ENCODE data around the gene SORBS1.

Gene SORBS1

GRCh38 chr10:95532536-95532935, 28.6 kb downstream of the SORBS1 start:
- no peaks in the 10 kb centered on the region for H3K4me1 ChIP-seq (ENCODE audit: control insufficient read depth, insufficient read depth, low read length)
- no peak overlapping the region for H3K27ac ChIP-seq (ENCODE audit: extremely low read depth, low read depth, low read length)
- TF ChIP-seq ZNF155 (tag by site-specific recombination; IDR thresholded peaks at IDR 0.05) = no peak
- no peak for TF ChIP-seq PRDM2 (tag by site-specific recombination; IDR thresholded peaks at IDR 0.05; ENCODE audit: borderline replicate concordance)
- no peak for TF ChIP-seq ZNF837 (tag by site-specific recombination; IDR thresholded peaks at IDR 0.05)
- TF ChIP-seq ZNF530 (tag by site-specific recombination; IDR thresholded peaks at IDR 0.05; ENCODE audit: low read depth) = no peak
- no peak for TF ChIP-seq ZNF391 (tag by site-specific recombination; IDR thresholded peaks at IDR 0.05; ENCODE audit: borderline replicate concordance, low read depth)
- TF ChIP-seq OSR2 (tag by site-specific recombination; IDR thresholded peaks at IDR 0.05) = no peak
- no peak for TF ChIP-seq ZNF513 (tag by site-specific recombination; IDR thresholded peaks at IDR 0.05)
- no peak for TF ChIP-seq PRDM1 (tag by site-specific recombination; IDR thresholded peaks at IDR 0.05)
- TF ChIP-seq ZNF501 (tag by site-specific recombination; IDR thresholded peaks at IDR 0.05) = no peak
- no peak for TF ChIP-seq ZNF488 (tag by site-specific recombination; IDR thresholded peaks at IDR 0.05)
- no peak for TF ChIP-seq RBAK (tag by site-specific recombination; IDR thresholded peaks at IDR 0.05)
- no peak for TF ChIP-seq ZNF398 (tag by site-specific recombination; IDR thresholded peaks at IDR 0.05)
- TF ChIP-seq ZBTB1 (tag by site-specific recombination; IDR thresholded peaks at IDR 0.05) = no peak
- no peaks in the 10 kb centered on the region for H3K9me3 ChIP-seq (ENCODE audit: control insufficient read depth, insufficient read depth, low read depth, low read length)
- no peaks in the 10 kb centered on the region for H3K36me3 ChIP-seq (ENCODE audit: control insufficient read depth in 2 of 2, insufficient read depth in 1 of 2, low read length in 2 of 2)
- ChIA-PET CTCF (no interaction called here), POLR2A (no interaction called here)
- no peak overlapping the region for H3K4me3 ChIP-seq (ENCODE audit: low read depth, low read length)

- ChIA-PET CTCF (no interaction called here), POLR2A (no interaction called here)
- Histone ChIP-seq H3K4me1 (ENCODE audit: control insufficient read depth, insufficient read depth, low read length) (no peaks in the 10 kb centered on the region), H3K36me3 (ENCODE audit: control insufficient read depth in 2 of 2, insufficient read depth in 1 of 2, low read length in 2 of 2) (no peaks in the 10 kb centered on the region), H3K9me3 (ENCODE audit: control insufficient read depth, insufficient read depth, low read depth, low read length) (no peaks in the 10 kb centered on the region), H3K4me3 (ENCODE audit: low read depth, low read length) (no peak overlapping the region), H3K27ac (ENCODE audit: extremely low read depth, low read depth, low read length) (no peak overlapping the region)
- TF ChIP-seq ZNF274 (IDR thresholded peaks at IDR 0.05; ENCODE audit: low read length) (no peak), ZNF274 (tag by site-specific recombination; IDR thresholded peaks at IDR 0.05; ENCODE audit: borderline replicate concordance) (no peak), OSR2 (tag by site-specific recombination; IDR thresholded peaks at IDR 0.05) (no peak), ZSCAN18 (tag by site-specific recombination; IDR thresholded peaks at IDR 0.05) (no peak), ZNF707 (tag by site-specific recombination; IDR thresholded peaks at IDR 0.05) (no peak), ZNF704 (tag by site-specific recombination; IDR thresholded peaks at IDR 0.05) (no peak)
Measured at GRCh38 chr10:95531994-95532399, 29.2 kb downstream of the SORBS1 start.

All from HEK293 (cell line).